CD4-positive, alpha-beta T cell treated with Interleukin-17A for 1 hour (primary cell): Measurements from ENCODE around the gene GGTLC3.
"Not testable (repeated sequence)": the region's sequence is repeated elsewhere in the genome, so short reads cannot be mapped to it uniquely, and the experiment has no call there.

Source experiments
- DNase-seq: peaks from one replicate; pipeline ENCODE4 v3.0.0-alpha.2; 2020

GGTLC3 gene

GRCh38 chr22:18512378-18512777 is 5.6 kb downstream of the GGTLC3 start:
- DNase-seq: not testable (repeated sequence)

- not testable (repeated sequence) for DNase-seq
Measured at GRCh38 chr22:18511327-18511726, 6.6 kb downstream of the GGTLC3 start.

- DNase-seq: not testable (repeated sequence)
Measured at GRCh38 chr22:18496227-18496626, 21.7 kb downstream of the GGTLC3 start.
